GM12872 (cell line): ENCODE data around the gene SIGLEC14.

Experiments used
- CTCF ChIP-seq: IDR thresholded peaks from 3 replicates; pipeline ENCODE4 v1.5.1; 2011; ENCODE audit warnings: low read depth, mild to moderate bottlenecking, low read length, moderate library complexity; ENCODE audit not compliant: insufficient read depth

The SIGLEC14 gene

GRCh38 chr19:51663650-51664049, 17.0 kb upstream of the SIGLEC14 start:
- TF ChIP-seq CTCF: no peak

GRCh38 chr19:51660975-51661600, 14.5 kb upstream of the SIGLEC14 start:
- TF ChIP-seq CTCF: peak; percentile 66

GRCh38 chr19:51654783-51655182, 8.2 kb upstream of the SIGLEC14 start:
- peak; percentile 42; the same call in 2 of the 3 replicates for TF ChIP-seq CTCF

- no peak for TF ChIP-seq CTCF
Observed at GRCh38 chr19:51653162-51653561, 6.5 kb upstream of the SIGLEC14 start.

- no peak for TF ChIP-seq CTCF
Observed at GRCh38 chr19:51652266-51652665, 5.6 kb upstream of the SIGLEC14 start.

- TF ChIP-seq CTCF: no peak
Observed at GRCh38 chr19:51651216-51651846, 4.7 kb upstream of the SIGLEC14 start.

- no peak for TF ChIP-seq CTCF
Observed at GRCh38 chr19:51647318-51647717, 693 bp upstream of the SIGLEC14 start.
